Endothelial cell of umbilical vein (primary cell): ENCODE data around the gene HINT2. TPM values are rescaled to one million over a fixed set of nuclear protein-coding genes. Genes with fewer than 3 reads are reported as not detected.

Experiments
- BruUV-seq: library from RNA; stranded (reverse); fragments of 400-500 nt; replicated peaks from 2 replicates; lab custom pipeline; 2021; lab: Mats Ljungman, UMichigan
- CTCF ChIA-PET: fragments of 300-600, 350-600 bp; sonication (Branson Sonifier 250); formaldehyde crosslinking; loops from one replicate; lab custom pipeline; 2021; ENCODE audit warnings: antibody characterized with exemption, inconsistent platforms; lab: Charles Lee
- POLR2A ChIA-PET: fragments of 300-600, 350-600 bp; sonication (Branson Sonifier 250); formaldehyde crosslinking; loops from one replicate; lab custom pipeline; 2021; ENCODE audit warnings: antibody characterized with exemption, inconsistent platforms; lab: Charles Lee
- DNase-seq: peaks from one replicate; pipeline ENCODE4 v3.0.0-alpha.2; 2011; ENCODE audit warnings: low read depth, low spot score
- FAIRE-seq: peaks from 2 replicates; lab custom pipeline; 2011; peaks lifted over from hg19 to GRCh38; lab: Jason Lieb, UNC
- H2AFZ ChIP-seq: 2 replicates; pipeline ENCODE4 v1.6.0; 2012; ENCODE audit warnings: low read depth, low read length, control low read depth, inconsistent platforms
- H3K27ac ChIP-seq: 2 replicates; pipeline ENCODE4 v1.5.1; 2011; ENCODE audit warnings: low read depth, mild to moderate bottlenecking, control low read depth, low read length, moderate library complexity; ENCODE audit not compliant: insufficient read depth
- H3K27me3 ChIP-seq, 2 experiments: 2 replicates each; pipeline versions ENCODE4 v1.6.0 to v1.6.1; 2011; ENCODE audit warnings: low read length in 2 of 2, mixed read lengths in 1 of 2; ENCODE audit not compliant: control insufficient read depth in 2 of 2, insufficient read depth in 2 of 2
- H3K36me3 ChIP-seq, 2 experiments: 2 replicates in 1 of 2; 3 replicates in 1 of 2; pipeline ENCODE4 v1.5.1; 2011; ENCODE audit warnings: low read length in 2 of 2, mild to moderate bottlenecking in 1 of 2, moderate library complexity in 1 of 2; ENCODE audit not compliant: control insufficient read depth in 2 of 2, insufficient read depth in 2 of 2; ENCODE audit errors: extremely low read depth in 1 of 2
- H3K4me1 ChIP-seq: 3 replicates; pipeline ENCODE4 v1.5.1; 2011; ENCODE audit warnings: mild to moderate bottlenecking, low read length; ENCODE audit not compliant: control insufficient read depth, insufficient read depth; ENCODE audit errors: extremely low read depth
- H3K4me2 ChIP-seq: 2 replicates; pipeline ENCODE4 v1.6.1; 2011; ENCODE audit warnings: low read length, control low read depth, mixed read lengths; ENCODE audit not compliant: insufficient read depth
- H3K4me3 ChIP-seq, 3 experiments: fragments of 200-600 bp in 1 of 3; sonication (generic), shearing (Covaris generic) in 1 of 3; replicated peaks in 1 of 3; 2 replicates each; pipeline ENCODE4 v1.5.1; 2011 to 2016; ENCODE audit warnings: control low read depth in 3 of 3, low read length in 3 of 3, mild to moderate bottlenecking in 2 of 3, inconsistent platforms in 1 of 3, low read depth in 1 of 3, moderate library complexity in 1 of 3; ENCODE audit not compliant: insufficient read depth in 1 of 3
- H3K79me2 ChIP-seq: 2 replicates; pipeline ENCODE4 v1.6.0; 2012; ENCODE audit warnings: low read length, inconsistent platforms; ENCODE audit not compliant: control insufficient read depth, insufficient read depth
- H3K9ac ChIP-seq: replicated peaks from 2 replicates; pipeline ENCODE3; 2011; ENCODE audit warnings: low read length, control low read depth; ENCODE audit not compliant: insufficient read depth; ENCODE audit errors: extremely low read depth
- H3K9me1 ChIP-seq: replicated peaks from 3 replicates; pipeline ENCODE4 v1.6.0; 2011; ENCODE audit warnings: mild to moderate bottlenecking, low read length; ENCODE audit not compliant: control insufficient read depth, insufficient read depth; ENCODE audit errors: extremely low read depth
- H3K9me3 ChIP-seq: replicated peaks from 2 replicates; pipeline ENCODE4 v1.5.1; 2012; ENCODE audit warnings: low read length, inconsistent platforms; ENCODE audit not compliant: control insufficient read depth, insufficient read depth
- H4K20me1 ChIP-seq: replicated peaks from 2 replicates; pipeline ENCODE3; 2011; ENCODE audit warnings: mild to moderate bottlenecking, low read length; ENCODE audit not compliant: control insufficient read depth, insufficient read depth; ENCODE audit errors: extremely low read depth
- EZH2 ChIP-seq: IDR thresholded peaks from 2 replicates; pipeline ENCODE4 v1.6.1; 2012; ENCODE audit warnings: borderline replicate concordance, low read depth, mild to moderate bottlenecking, moderate library complexity, low read length, inconsistent platforms; ENCODE audit not compliant: severe bottlenecking
- FOS ChIP-seq: IDR thresholded peaks from 2 replicates; pipeline ENCODE4 v1.6.1; 2011; ENCODE audit warnings: mild to moderate bottlenecking, low read length, moderate library complexity, borderline replicate concordance; ENCODE audit not compliant: insufficient read depth
- GATA2 ChIP-seq: IDR thresholded peaks from 2 replicates; pipeline ENCODE4 v1.7.0; 2011; ENCODE audit warnings: low read depth, mild to moderate bottlenecking, moderate library complexity, mixed read lengths, low read length; ENCODE audit not compliant: insufficient read length, insufficient read depth
- JUN ChIP-seq: IDR thresholded peaks from 2 replicates; pipeline ENCODE4 v1.6.1; 2011; ENCODE audit warnings: borderline replicate concordance, low read depth; ENCODE audit not compliant: insufficient read length, insufficient read depth
- MAX ChIP-seq: IDR thresholded peaks from 2 replicates; pipeline ENCODE4 v1.6.1; 2011; ENCODE audit not compliant: insufficient read depth, insufficient read length
- dilution Hi-C: fragments of 300-500 bp; cut with MboI; formaldehyde crosslinking; loops from one replicate; pipeline ENCODE4 v1.15.0; 2019; ENCODE audit warnings: low sequenced_read_pairs; ENCODE audit not compliant: extremely low pct_ligation_motif_present
- intact Hi-C: fragments of 100-400 bp; cut with micrococcal nuclease; formaldehyde crosslinking; loops from one replicate; pipeline ENCODE4 v1.10.0; 2022
- polyA plus RNA-seq, 4 experiments: library from polyadenylated mRNA; depleted of rRNA in 3 of 4; stranded (reverse) in 3 of 4; unstranded in 1 of 4; fragments of >200 nt; gene quantifications; 2 replicates each; pipeline versions ENCODE4 v1.2.1 to v1.2.3, GENCODE V29; 2011 to 2012; ENCODE audit warnings: missing spikeins in 1 of 4
- total RNA-seq: library from RNA; stranded (reverse); gene quantifications from 2 replicates; pipeline ENCODE4 v1.2.3, GENCODE V29; 2021

HINT2 gene
- total and polyA plus RNA-seq, 2 donors (not counting 3 experiments of a cell fraction or from before 2014, with no cell fraction given), result 27.2 to 42.1 TPM

GRCh38 chr9:35771943-35772342 lies 42.9 kb downstream of the HINT2 start:
- dilution Hi-C loops (no loop called here), intact Hi-C loops (loop anchor here (1.0 to 2.0 kb wide), 2 partner anchors 12 to 15 kb away; no protein-coding TSS in a partner anchor)
- H3K9me1 ChIP-seq, result no peaks in the 10 kb centered on the region
- H3K9me3 ChIP-seq, result no peaks in the 10 kb centered on the region
- ChIA-PET CTCF (interaction anchor here (1.0 to 4.2 kb wide), 12 partner anchors 10 to 110 kb away, joined by 3 to 21 read pairs (median 6); partner anchors contain the start of genes GBA2, MSMP and RGP1), POLR2A (interaction anchor here (2.0 kb wide), 1 partner anchor 11 kb away, joined by 4 read pairs; no protein-coding TSS in a partner anchor)
- no peak overlapping the region for H2AFZ ChIP-seq
- H3K4me1 ChIP-seq, result peaks cover 36% of the 10 kb centered on the region
- DNase-seq, result no peak
- FAIRE-seq, result no peak
- no peaks in the 10 kb centered on the region for H3K27me3 ChIP-seq
- H3K36me3 ChIP-seq, result no peaks in the 10 kb centered on the region
- no peaks in the 10 kb centered on the region for H3K79me2 ChIP-seq
- no TSS peak for BruUV-seq
- no peak overlapping the region for H3K27ac ChIP-seq
- no peak overlapping the region for H3K4me3 ChIP-seq
- no peaks in the 10 kb centered on the region for H4K20me1 ChIP-seq
- H3K9ac ChIP-seq, result no peak overlapping the region
- TF ChIP-seq JUN (no peak), FOS (no peak), EZH2 (no peak), GATA2 (no peak)
- H3K4me2 ChIP-seq, result peak overlapping the region; percentile 78

GRCh38 chr9:35771534-35771933 lies 43.3 kb downstream of the HINT2 start:
- TF ChIP-seq MAX (no peak), GATA2 (peak; percentile 53)
- dilution Hi-C loops, result no loop called here

More at GRCh38 chr9:35771534-35771933, 43.3 kb downstream of the HINT2 start:
- H3K4me1 ChIP-seq, result peaks cover 36% of the 10 kb centered on the region
- no TSS peak for BruUV-seq
- no peaks in the 10 kb centered on the region for H3K79me2 ChIP-seq
- H3K36me3 ChIP-seq, result no peaks in the 10 kb centered on the region
- H3K9ac ChIP-seq, result no peak overlapping the region
- peak overlapping the region; percentile 78 for H3K4me2 ChIP-seq
- H3K4me3 ChIP-seq, result no peak overlapping the region
- intact Hi-C loops, result loop anchor here (1.0 to 2.0 kb wide), 2 partner anchors 11 to 15 kb away; no protein-coding TSS in a partner anchor
- no peak overlapping the region for H2AFZ ChIP-seq
- no peaks in the 10 kb centered on the region for H3K27me3 ChIP-seq
- H4K20me1 ChIP-seq, result no peaks in the 10 kb centered on the region
- DNase-seq (peak; percentile 94), FAIRE-seq (peak; percentile 52)
- POLR2A ChIA-PET, result interaction anchor here (0.7 to 2.0 kb wide), 2 partner anchors 11 to 41 kb away, joined by 3 to 4 read pairs; no protein-coding TSS in a partner anchor
- peak overlapping the region; percentile 43 for H3K27ac ChIP-seq
- no peaks in the 10 kb centered on the region for H3K9me1 ChIP-seq
- CTCF ChIA-PET, result interaction anchor here (1.1 to 4.2 kb wide), 9 partner anchors 9 to 111 kb away, joined by 3 to 21 read pairs (median 7); partner anchors contain the start of genes GBA2, MSMP and RGP1
- H3K9me3 ChIP-seq, result no peaks in the 10 kb centered on the region
